Stimulated activated CD8-positive, alpha-beta memory T cell treated with anti-CD3 and anti-CD28 coated beads, Interleukin-7, amount 100 ng/mL, for 24 hours (primary cell): ENCODE measurements around the gene ZNF10.

ENCODE experiments used
- DNase-seq: peaks from one replicate; pipeline ENCODE4 v3.0.0-alpha.2; 2020; ENCODE audit warnings: low read depth

ZNF10 gene

DNA sequence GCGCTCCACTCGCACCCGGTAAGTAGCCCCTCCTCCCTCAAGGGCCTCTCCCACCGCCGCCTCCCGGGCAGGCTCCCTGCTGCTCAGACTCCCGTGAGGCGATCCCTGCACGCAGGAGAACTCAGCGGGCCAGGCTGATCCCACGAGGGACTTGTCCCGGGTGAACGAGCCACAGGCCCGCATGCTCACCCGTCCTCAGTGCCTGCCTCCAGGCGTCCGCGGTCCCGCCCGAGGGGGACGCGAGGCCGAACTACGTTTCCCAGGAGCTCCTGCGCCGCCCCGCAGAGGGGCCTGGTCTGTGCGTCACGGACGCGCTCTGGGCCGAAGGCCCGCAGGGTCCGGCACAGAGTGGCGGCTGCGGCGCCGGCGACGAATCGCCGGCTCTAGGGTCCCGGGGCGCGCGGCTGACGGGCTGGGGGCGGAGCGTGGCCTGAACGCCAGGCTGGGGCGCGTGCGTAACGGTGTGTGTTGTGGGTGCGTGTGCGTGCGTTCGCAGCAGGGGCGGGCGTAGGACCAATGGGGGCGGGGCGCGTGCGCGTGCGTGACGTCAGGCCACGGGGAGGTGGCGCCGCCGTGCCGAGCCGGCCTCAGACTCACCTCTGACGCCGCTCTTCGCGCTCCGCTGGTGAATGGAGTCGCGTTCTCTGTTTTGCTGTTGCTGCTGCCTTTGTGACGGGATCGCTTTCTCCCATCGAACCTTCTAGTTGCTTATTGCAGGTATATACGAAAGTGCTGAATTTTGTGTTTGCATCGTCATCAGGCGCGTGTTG is at the start of gene ZNF10, which contains the start of gene ZNF891:
Gene ZNF10, plus strand, starts transcription at position 590 of the 770 bp plus-strand sequence. CDS start 13,866 bp downstream, outside the sequence.
Gene ZNF891, minus strand, starts transcription at position 237 of the 770 bp plus-strand sequence. CDS start 8,356 bp downstream, outside the sequence.
- peak; percentile 90 for DNase-seq

DNA sequence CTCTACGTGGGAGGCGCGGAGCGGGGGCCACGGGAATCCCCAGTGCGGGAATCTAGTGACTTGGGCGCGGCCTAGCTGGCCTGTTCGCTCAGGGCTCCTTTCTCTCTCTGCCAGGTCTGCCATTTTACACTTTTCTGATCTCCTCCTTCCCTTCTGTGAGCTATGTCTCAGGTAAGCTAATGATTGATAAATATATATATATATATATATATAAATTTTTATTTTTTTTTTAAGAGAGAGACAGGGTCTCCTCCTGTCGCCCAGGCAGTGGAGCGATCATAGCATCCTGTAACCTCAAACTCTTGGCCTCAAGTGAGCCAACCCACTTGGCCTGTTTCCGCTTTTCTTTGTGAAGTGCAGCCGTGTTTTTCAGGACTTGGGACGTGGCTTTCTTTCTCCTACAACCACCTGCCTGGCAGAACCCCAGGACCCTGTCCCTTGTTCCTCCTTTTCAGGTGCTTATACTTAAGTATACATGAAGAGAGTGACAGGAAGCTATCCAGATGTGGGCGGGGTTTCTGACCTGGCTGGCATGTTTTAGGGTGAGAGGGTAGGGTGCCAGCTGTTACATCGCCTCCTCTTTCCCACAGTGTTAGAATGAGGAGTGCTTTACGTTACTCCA is 49.2 kb upstream of the ZNF10 start:
- no peak for DNase-seq

DNA sequence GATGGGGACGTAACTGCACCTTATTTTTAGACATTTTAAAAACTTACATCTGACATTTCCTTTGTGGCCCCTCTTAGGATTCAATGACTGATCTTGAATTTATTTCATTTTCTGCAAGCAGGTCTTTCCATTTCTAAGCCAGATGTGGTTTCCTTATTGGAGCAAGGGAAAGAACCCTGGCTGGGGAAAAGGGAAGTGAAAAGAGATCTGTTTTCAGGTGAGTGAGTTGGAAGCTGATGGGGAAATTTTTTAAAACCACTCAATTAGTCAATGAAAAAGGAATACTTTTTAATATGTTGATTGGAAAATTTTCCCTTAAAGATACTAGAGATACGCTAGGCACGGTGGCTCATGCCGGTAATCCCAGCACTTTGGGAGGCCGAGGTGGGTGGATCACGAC is 47.1 kb upstream of the ZNF10 start:
- DNase-seq, result no peak

DNA sequence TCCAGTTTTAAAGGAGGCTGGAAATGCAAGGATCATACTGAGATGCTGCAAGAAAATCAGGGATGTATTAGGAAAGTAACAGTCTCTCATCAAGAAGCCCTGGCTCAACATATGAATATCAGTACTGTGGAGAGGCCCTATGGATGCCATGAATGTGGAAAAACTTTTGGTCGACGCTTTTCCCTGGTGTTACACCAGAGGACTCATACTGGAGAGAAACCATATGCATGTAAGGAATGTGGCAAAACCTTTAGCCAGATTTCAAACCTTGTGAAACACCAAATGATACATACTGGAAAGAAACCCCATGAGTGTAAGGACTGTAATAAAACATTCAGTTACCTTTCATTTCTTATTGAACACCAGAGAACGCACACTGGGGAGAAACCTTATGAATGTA is 24.8 kb upstream of the ZNF10 start:
- DNase-seq, result no peak

DNA sequence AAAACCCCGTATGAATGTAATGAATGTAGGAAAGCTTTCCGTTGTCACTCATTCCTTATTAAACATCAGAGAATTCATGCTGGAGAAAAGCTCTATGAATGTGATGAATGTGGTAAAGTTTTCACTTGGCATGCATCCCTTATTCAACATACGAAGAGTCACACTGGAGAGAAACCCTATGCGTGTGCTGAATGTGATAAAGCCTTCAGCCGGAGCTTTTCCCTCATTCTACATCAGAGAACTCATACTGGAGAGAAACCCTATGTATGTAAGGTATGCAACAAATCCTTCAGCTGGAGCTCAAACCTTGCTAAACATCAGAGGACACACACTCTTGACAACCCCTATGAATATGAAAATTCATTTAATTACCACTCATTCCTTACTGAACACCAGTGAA is 24.2 kb upstream of the ZNF10 start:
- DNase-seq, result no peak

DNA sequence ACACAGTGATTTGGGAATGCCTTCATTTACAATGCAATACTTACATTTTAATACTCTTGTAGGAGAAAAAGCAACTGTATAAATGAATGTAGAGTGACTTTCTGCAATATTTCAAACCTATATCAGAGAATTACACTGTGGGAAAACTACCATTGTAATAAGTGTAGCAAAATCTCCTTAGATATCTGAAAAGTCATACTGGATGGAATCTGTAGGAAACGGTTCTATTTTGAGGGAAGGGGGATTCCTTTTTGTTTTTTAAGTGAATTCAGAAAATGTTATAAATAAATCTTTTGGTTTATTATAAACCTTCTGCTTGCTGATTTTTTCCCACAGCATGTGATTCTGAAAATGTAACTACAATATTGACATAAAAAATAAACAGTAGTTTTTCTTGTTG is 23.3 kb upstream of the ZNF10 start:
- no peak for DNase-seq

DNA sequence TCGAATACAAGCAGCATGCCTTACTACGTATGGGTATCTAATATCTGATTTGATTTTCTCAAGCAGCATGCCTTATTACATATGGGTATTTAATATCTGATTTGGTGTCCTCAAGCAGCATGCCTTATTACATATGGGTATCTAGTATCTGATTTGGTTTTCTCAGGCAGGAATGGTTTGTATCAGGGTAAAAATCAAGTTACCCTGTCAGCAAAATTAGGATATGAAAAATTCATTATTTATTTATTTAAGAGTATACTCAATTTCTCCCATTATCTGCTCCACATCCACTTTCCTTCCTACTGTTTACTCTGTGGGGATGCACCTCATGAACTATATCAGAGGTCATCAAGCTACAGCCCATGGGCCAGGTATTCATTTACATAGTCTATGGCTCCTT is 22.3 kb upstream of the ZNF10 start:
- no peak for DNase-seq

DNA sequence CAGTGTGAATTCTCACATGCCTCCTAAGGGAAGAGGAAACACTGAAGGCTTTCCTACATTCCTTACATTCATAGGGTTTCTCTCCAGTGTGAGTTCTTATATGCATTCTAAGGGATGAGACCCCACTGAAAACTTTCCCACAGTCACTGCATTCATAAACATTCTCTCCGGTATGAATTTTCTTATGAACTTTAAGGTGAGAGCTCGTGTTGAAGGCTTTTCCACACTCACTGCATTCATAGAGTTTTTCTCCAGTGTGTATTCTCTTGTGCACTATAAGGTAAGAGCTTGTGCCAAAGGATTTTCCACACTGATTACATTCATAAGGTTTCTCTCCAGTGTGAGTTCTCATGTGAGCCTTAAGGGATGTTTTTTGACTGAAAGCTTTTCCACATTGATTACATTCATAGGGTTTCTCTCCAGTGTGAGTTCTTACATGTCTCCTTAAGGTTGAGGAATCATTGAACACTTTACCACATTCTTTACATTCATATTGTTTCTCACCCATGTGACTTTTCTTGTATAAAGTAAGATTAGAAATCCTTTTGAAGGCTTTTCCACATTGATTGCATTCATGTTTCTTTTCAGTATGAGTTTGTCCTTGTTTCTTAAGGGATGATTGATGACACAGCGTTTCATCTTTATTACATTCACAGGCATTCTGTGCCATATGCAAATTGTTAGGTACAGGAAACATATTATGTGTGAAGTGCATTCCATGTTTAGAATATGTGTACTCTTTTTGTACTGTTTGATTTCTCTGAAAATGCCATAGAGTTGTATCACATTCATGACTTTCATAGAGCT is 9.8 kb upstream of the ZNF10 start:
- no peak for DNase-seq

DNA sequence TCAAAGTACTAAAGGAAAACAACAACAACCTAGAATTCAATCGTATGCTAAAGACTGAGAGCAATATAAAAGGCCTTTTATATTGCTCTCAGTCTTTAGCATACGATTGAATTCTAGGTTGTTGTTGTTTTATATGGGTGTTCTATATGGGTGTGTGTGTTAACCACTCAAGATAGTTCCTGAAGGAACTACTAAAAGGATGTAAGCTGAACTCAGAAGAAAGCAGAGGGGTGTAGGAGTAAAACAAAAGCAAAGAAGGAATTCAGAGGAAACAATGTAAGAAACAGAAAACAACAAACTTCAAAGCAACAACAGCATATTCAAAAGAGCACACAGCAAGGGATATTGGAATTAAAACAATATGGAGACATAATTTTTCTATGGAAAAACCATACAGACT is 5.8 kb upstream of the ZNF10 start:
- no peak for DNase-seq

DNA sequence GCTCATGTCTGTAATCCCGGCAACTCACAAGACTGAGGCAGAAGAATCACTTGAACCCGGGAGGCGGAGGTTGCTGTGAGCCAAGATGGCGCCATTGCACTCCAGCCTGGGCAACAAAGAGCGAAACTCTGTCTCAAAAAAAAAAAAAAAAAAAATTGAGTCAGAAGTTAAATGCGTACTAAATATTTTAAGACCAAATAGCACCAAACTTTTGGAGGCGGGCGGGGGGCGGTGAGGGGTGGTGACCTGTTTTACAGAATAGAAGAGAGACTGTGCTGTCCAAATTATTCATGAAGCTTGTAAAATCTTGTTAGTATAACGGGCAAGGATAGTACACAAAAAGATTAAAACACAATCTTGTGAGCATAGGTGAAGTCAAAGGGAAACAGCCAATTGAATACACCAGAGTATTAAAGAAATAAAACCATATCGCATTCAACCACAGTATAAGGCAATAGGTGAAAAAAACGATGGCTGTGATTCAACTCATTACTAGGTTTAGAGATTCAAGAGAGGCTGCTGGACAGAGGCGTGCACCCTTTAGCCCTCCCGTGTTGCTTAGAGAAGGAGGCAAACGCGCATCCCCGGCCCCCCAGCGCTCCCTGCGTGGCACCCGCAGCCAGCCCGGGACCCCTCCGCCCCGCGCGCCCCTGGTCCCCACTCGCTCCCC is 924 bp upstream of the ZNF10 start:
- DNase-seq, result no peak

DNA sequence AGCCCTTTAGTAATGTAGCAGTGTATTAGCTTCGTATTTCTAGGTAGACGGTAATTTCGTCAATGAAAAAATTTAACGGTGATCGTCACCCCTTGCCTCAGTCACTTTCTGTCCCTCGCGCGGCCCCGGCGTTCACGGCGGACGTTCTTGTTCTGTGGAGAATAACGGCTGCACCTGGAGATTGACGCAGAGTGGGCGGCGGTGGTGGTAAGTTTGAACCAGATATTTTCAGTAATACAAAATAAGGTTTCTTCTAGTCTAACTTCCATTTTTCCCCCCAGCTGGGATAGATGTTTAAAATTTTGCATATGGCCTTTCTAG is 341 bp downstream of the ZNF10 start:
- DNase-seq, result peak; percentile 4

DNA sequence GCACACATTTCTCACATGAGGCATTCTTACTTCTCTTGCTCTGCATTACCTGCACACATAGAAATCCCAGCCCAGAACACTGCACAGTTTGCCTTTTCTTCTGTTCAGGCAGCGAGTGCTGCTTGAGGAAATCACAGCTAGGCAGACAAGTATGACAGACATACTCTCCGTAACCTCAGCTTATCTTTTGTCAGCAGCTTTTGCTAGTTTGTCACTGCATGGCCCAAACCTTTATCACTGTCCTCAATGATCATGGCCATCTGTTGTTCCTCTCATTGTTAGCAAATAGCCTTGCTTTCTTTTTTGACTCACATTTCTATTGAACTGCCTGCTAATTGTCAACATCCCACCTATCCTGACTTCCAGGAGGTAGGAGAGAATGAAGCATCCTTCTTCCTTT is 5.3 kb downstream of the ZNF10 start:
- no peak for DNase-seq

DNA sequence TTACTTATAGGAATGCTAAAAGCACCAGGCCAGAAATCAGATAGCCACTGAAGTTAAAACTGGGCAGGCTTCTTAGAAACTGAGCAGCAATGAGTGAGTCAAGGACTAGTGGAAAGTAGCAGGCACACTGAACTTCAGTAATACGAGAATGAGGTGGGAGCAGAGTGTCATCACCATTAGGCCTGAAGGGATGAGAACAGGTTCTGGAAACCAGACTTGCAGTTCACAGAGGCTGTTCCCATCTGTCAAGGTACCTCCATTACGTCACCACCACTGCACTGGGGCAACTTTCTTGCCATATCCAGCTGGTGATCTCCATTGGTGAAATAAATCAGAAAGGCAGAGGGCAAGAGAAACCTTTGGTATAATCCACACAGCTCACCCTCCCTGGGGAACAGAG is 15.6 kb downstream of the ZNF10 start:
- DNase-seq, result no peak

DNA sequence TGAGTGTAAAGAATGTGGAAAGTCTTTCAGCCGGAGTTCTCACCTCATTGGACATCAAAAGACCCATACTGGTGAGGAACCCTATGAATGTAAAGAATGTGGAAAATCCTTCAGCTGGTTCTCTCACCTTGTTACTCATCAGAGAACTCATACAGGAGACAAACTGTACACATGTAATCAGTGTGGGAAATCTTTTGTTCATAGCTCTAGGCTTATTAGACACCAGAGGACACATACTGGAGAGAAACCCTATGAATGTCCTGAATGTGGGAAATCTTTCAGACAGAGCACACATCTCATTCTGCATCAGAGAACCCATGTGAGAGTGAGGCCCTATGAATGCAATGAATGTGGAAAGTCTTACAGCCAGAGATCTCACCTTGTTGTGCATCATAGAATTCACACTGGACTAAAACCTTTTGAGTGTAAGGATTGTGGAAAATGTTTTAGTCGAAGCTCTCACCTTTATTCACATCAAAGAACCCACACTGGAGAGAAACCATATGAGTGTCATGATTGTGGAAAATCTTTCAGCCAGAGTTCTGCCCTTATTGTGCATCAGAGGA is 25.8 kb downstream of the ZNF10 start:
- no peak for DNase-seq

DNA sequence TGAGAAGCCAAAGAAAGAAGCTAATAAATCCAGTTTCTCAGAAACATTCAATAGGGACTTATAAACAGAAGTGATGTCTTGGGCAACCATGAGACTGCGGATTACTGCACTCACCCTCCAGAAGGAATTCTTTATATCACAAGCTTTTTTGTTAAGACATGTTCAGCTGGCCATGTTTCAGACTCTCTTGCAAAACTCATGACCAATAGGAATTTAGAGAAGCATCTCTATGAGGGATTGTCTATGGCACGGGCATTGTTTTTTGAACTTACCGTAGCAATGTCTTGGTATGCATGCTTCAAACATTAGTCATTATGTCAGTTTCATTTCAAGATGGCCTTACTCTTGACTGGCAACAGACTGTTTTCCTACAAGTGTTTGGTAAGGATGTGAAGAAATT is 35.3 kb downstream of the ZNF10 start:
- DNase-seq, result no peak

DNA sequence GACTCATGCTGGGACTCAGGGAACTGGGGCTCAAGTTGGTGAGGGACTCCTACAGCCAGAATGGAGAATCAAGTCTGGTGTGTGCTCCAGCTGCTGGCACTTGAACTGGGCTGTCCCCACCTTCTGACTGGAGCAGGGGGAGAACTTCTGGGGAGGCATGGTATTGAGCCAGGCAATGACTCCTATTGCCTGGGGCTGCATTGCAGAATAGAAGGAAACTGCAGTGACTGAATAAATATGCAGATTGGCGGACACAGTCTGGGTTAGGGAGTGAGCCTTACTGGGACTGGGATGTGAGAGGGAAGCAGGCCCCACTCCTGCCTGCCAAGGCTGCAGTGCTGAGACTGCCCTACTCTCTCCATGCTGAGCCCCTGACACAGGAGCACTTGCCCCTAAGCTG is 42.1 kb downstream of the ZNF10 start:
- DNase-seq, result no peak

DNA sequence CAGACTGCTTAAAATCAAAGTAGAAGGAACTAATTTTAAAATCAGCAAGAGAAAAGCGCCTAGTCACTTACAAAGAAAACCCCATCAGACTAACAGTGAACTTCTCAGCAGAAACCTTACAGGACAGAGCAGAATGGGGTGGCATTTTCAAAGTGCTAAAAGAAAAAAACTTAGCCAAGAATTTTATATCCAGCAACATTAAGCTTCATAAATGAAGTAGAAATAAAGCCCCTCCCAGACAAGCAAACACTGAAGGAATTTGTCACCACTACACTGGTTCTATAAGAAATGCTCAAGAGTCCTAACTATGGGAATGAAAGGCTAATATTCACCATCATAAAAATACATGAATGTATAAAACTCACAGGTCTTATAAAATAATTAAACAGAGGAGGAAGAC is 44.5 kb downstream of the ZNF10 start:
- no peak for DNase-seq

DNA sequence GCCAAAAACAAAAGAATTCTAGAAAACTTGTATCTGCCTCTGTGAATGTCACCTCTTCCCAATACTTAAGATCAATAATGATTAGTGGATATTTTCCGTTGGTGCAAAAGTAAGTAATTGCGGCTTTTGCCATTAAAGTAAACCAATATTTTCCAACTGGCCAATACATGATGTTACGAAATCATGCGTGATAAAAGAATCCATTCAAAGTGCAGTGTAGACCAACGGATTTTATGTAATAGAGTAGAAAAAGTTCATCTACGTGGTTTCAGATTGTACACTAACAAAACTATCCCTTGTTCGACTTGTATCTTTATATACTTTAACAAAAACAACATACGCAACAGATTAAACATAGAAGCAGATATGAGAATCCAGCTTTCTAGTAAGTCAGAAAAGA is 50.2 kb downstream of the ZNF10 start:
- DNase-seq, result no peak

DNA sequence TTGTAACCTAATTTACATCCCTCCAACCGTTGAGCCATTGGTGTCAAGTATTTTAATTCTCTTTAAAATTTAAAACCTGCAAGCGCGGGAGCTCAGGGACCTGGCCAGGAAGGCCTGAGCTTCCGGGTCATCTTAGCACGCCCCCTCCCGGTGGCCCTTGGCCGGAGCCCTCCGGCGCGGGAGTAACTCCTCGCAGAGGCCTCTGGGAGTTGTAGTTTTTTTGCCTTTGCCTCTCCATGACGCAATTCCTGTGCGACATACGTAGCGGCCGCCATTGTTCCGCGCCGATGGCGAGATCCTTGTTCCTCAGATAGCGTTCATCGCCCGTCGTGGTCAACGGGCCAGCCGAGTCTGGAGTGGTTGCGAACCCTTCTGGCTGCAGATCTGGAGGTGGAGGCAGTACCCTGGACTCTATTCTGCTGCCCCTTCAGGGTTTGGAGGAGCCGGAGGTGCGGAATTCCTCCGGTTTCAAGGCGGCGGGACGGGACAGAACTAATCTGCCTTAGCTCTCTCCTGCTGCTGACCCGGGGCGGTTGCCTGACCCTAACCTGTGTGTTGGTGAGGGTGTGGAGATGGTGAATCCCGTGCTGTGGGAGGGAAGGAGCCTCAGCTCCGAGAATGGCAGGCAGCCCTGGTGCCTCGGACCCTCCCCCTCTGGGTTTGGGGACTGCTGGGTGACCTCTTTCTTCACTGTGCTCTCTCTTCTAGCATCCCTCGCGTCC is 51.0 kb downstream of the ZNF10 start, which contains the start of gene ZNF268:
Gene ZNF268, plus strand, starts transcription at position 258 of the 722 bp plus-strand sequence. CDS start 503 bp downstream, outside the sequence.
- DNase-seq, result peak; percentile 84

DNA sequence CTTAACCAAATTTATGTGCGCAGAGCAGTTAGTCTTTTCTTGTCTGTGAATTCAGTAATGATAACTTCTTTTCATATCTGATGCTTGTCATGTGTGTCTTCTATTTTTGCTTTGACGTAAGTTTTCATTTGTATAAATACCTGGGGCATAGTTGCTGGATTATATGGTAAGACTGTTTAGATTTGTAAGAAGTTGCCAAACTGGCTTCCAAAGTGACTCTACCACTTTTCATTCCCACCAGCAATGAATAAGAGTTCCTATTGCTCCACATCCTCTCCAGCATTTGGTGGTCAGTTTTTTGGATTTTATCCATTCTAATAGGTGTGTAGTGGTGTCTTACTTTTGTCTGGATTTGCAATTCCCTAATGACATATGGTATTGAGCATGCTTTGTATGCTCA is 59.7 kb downstream of the ZNF10 start:
- no peak for DNase-seq

DNA sequence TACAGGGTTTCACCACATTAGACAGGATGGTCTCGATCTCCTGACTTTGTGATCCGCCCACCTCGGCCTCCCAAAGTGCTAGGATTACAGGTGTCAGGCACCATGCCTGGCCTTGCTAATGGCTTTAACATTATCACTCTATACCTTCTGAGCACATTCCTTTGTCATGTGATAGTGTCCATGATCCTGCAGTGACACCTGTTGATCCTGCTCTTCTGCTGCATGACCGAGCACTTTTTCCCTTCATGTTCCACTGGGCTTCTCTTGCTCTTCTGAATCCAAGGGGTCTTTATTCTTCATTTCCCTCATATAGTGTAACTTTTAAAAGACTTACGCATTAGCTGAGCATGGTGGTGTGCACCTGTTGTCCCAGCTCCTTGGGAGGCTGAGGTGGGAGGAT is 62.4 kb downstream of the ZNF10 start:
- DNase-seq, result no peak
